HEK293T (cell line): ENCODE results near the gene PIAS1.

ENCODE experiments used
- CTCF ChIA-PET: fragments of 350-600 bp; formaldehyde crosslinking; extraction: SDS; loops from one replicate; lab custom pipeline; 2021; ENCODE audit warnings: antibody characterized with exemption, inconsistent platforms; lab: Yijun Ruan, JAX
- POLR2A ChIA-PET: fragments of 350-600 bp; formaldehyde crosslinking; extraction: SDS; loops from one replicate; lab custom pipeline; 2020; ENCODE audit warnings: antibody characterized with exemption, inconsistent platforms; lab: Yijun Ruan, JAX
- DNase-seq: peaks from one replicate; pipeline ENCODE4 v3.0.0; 2012; ENCODE audit warnings: mixed read lengths; ENCODE audit errors: extremely low spot score
- ARNT ChIP-seq: fragments of 450-650 bp; IDR thresholded peaks from 2 replicates; pipeline ENCODE4 v1.6.1; 2017; ENCODE audit warnings: mild to moderate bottlenecking
- BHLHE40 ChIP-seq: fragments of 450-650 bp; IDR thresholded peaks from 2 replicates; pipeline ENCODE4 v1.6.1; 2016; ENCODE audit warnings: mild to moderate bottlenecking, moderate library complexity, borderline replicate concordance
- CTBP1 ChIP-seq: fragments of 450-650 bp; IDR thresholded peaks from 2 replicates; pipeline ENCODE4 v1.6.1; 2016; ENCODE audit warnings: borderline replicate concordance
- ELF4 ChIP-seq: fragments of 450-650 bp; IDR thresholded peaks from 2 replicates; pipeline ENCODE4 v1.6.1; 2017; ENCODE audit warnings: antibody characterized with exemption
- FOXA1 ChIP-seq: fragments of 450-650 bp; IDR thresholded peaks from 2 replicates; pipeline ENCODE4 v1.6.1; 2016; ENCODE audit warnings: mild to moderate bottlenecking
- FOXK2 ChIP-seq: fragments of 450-650 bp; IDR thresholded peaks from 2 replicates; pipeline ENCODE4 v1.6.1; 2016; ENCODE audit warnings: mild to moderate bottlenecking
- FOXM1 ChIP-seq: fragments of 450-650 bp; IDR thresholded peaks from 2 replicates; pipeline ENCODE4 v1.6.1; 2017; ENCODE audit warnings: mild to moderate bottlenecking, borderline replicate concordance
- HDGF ChIP-seq: fragments of 450-650 bp; IDR thresholded peaks from 2 replicates; pipeline ENCODE4 v1.6.1; 2017; ENCODE audit warnings: antibody characterized with exemption, borderline replicate concordance
- L3MBTL2 ChIP-seq: fragments of 450-650 bp; conservative IDR thresholded peaks from 2 replicates; pipeline ENCODE4 v1.6.1; 2016; ENCODE audit warnings: mild to moderate bottlenecking
- LEF1 ChIP-seq: fragments of 450-650 bp; IDR thresholded peaks from 2 replicates; pipeline ENCODE4 v1.6.1; 2017; ENCODE audit warnings: mild to moderate bottlenecking, borderline replicate concordance
- NFRKB ChIP-seq: fragments of 450-650 bp; IDR thresholded peaks from 2 replicates; pipeline ENCODE4 v1.6.1; 2016; ENCODE audit warnings: mild to moderate bottlenecking, moderate library complexity
- PKNOX1 ChIP-seq: fragments of 450-650 bp; IDR thresholded peaks from 2 replicates; pipeline ENCODE4 v1.6.1; 2016
- SP1 ChIP-seq: fragments of 450-650 bp; IDR thresholded peaks from 2 replicates; pipeline ENCODE4 v1.6.1; 2017
- SUZ12 ChIP-seq: fragments of 450-650 bp; IDR thresholded peaks from 2 replicates; pipeline ENCODE4 v1.6.1; 2016; ENCODE audit warnings: mild to moderate bottlenecking
- TARDBP ChIP-seq: fragments of 450-650 bp; IDR thresholded peaks from 2 replicates; pipeline ENCODE4 v1.6.1; 2016
- ZNF384 ChIP-seq: fragments of 450-650 bp; IDR thresholded peaks from 2 replicates; pipeline ENCODE4 v1.6.1; 2016

PIAS1 gene

GRCh38 chr15:68103603-68104002, 49.5 kb downstream of the PIAS1 start:
- no peak for DNase-seq
- ChIA-PET POLR2A (no interaction called here), CTCF (no interaction called here)
- TF ChIP-seq BHLHE40: no peak
- TF ChIP-seq LEF1: no peak
- no peak for TF ChIP-seq ARNT
- TF ChIP-seq ELF4: no peak
- TF ChIP-seq HDGF: no peak
- TF ChIP-seq ZNF384: no peak
- TF ChIP-seq FOXM1: no peak
- TF ChIP-seq PKNOX1: no peak
- TF ChIP-seq TARDBP: no peak
- TF ChIP-seq SUZ12: no peak
- no peak for TF ChIP-seq FOXA1
- no peak for TF ChIP-seq FOXK2
- no peak for TF ChIP-seq NFRKB
- TF ChIP-seq CTBP1: no peak
- no peak for TF ChIP-seq SP1
- TF ChIP-seq L3MBTL2: no peak

DNA sequence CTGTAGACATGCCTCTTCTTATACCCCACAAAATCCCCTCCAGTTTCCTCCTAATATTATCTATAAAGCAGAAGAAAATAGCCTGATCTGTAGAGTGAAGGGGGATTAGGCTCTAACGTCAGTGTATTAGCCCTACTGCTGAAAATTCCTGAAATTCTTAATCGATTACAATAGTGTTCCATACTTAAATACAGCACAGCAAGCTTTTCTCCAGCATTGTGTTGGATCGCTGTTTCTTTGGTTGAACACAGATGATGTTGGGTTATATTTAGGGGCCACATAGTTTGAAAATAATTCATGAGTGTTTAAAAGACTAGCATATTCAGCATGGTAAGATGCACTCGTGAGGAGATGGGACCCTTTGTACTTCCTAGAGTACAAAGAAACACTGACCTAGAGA, 52.5 kb downstream of the PIAS1 start:
- DNase-seq: no peak
- ChIA-PET POLR2A (no interaction called here), CTCF (no interaction called here)
- TF ChIP-seq SP1: no peak
- TF ChIP-seq SUZ12: no peak
- no peak for TF ChIP-seq ELF4
- no peak for TF ChIP-seq FOXA1
- no peak for TF ChIP-seq L3MBTL2
- TF ChIP-seq HDGF: no peak
- no peak for TF ChIP-seq NFRKB
- no peak for TF ChIP-seq CTBP1
- no peak for TF ChIP-seq FOXK2
- TF ChIP-seq LEF1: no peak
- TF ChIP-seq PKNOX1: no peak
- TF ChIP-seq ARNT: no peak
- no peak for TF ChIP-seq ZNF384
- TF ChIP-seq BHLHE40: no peak
- no peak for TF ChIP-seq FOXM1
- TF ChIP-seq TARDBP: no peak

- CTCF ChIA-PET: no interaction called here
- no peak for DNase-seq
- POLR2A ChIA-PET: no interaction called here
- TF ChIP-seq L3MBTL2: no peak
- TF ChIP-seq FOXA1: no peak
- TF ChIP-seq CTBP1: no peak
- no peak for TF ChIP-seq NFRKB
- no peak for TF ChIP-seq BHLHE40
Measured at GRCh38 chr15:68107142-68107541, 53.0 kb downstream of the PIAS1 start.

DNA sequence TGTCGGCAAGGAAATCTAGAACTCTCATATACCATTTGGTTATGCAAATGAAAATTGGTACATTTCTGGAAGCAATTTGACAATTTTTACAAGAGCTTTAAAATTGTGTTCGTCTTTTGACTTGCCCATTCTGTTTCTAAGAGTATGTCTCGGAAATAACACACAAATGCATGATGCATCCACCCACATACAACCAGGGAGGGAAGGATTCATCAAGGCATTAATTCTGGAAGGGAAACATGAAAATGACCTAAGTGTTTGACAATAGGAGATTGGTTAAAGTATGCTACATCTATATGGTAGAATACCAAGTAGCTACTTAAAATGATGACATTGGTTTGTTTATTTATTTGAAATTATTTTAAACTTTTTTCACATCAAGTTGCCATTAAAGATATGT, 58.6 kb downstream of the PIAS1 start:
- CTCF ChIA-PET: no interaction called here

GRCh38 chr15:68113273-68113672, 59.2 kb downstream of the PIAS1 start:
- ChIA-PET POLR2A (interaction anchor here (3.0 kb wide), 1 partner anchor 60 kb away, joined by 11 read pairs; the partner anchor contains the start of gene PIAS1), CTCF (no interaction called here)
- TF ChIP-seq FOXK2 (no peak), NFRKB (no peak), TARDBP (no peak), BHLHE40 (no peak), ELF4 (no peak), PKNOX1 (no peak), L3MBTL2 (no peak), FOXM1 (no peak), HDGF (no peak), ARNT (no peak), FOXA1 (no peak), LEF1 (no peak), CTBP1 (no peak), SUZ12 (no peak), ZNF384 (no peak), SP1 (no peak)
- DNase-seq: no peak

More for the DNA sequence above, 58.6 kb downstream of the PIAS1 start:
- no peak for TF ChIP-seq HDGF
- no peak for TF ChIP-seq FOXA1
- TF ChIP-seq FOXM1: no peak
- TF ChIP-seq LEF1: no peak
- no peak for TF ChIP-seq NFRKB
- no peak for TF ChIP-seq SUZ12
- TF ChIP-seq BHLHE40: no peak
- no peak for TF ChIP-seq L3MBTL2
- no peak for TF ChIP-seq ZNF384
- no peak for TF ChIP-seq CTBP1
- TF ChIP-seq FOXK2: no peak
- no peak for TF ChIP-seq TARDBP
- no peak for TF ChIP-seq SP1
- TF ChIP-seq ARNT: no peak
- TF ChIP-seq PKNOX1: no peak
- no peak for TF ChIP-seq ELF4
- POLR2A ChIA-PET: interaction anchor here (3.0 kb wide), 1 partner anchor 59 kb away, joined by 11 read pairs; the partner anchor contains the start of gene PIAS1
- no peak for DNase-seq
